ENCODE results near the gene NREP. TPM values are rescaled to one million over a fixed set of nuclear protein-coding genes. Genes with fewer than 3 reads are reported as not detected.

Gene NREP
- total RNA-seq, 1 donor from 2014 or later, result 6.1 TPM

GRCh38 chr5:111697881-111698757, 58.9 kb downstream of the NREP start:
- Histone ChIP-seq H3K27ac (no peak overlapping the region), H3K27me3 (no peaks in the 10 kb centered on the region), H3K36me3 (no peaks in the 10 kb centered on the region), H3K9me3 (no peaks in the 10 kb centered on the region), H3K4me3 (no peak overlapping the region), H3K4me1 (peaks cover 18% of the 10 kb centered on the region)
- no peak for TF ChIP-seq POLR2A (IDR thresholded peaks at IDR 0.05)
- TF ChIP-seq CTCF (IDR thresholded peaks at IDR 0.05), result no peak
- TF ChIP-seq POLR2AphosphoS5 (IDR thresholded peaks at IDR 0.05; ENCODE audit: insufficient read depth in 1 of 2, low read depth in 1 of 2), result no peak
- intact Hi-C loops (cut with DNase I), result no loop called here
- no peak for DNase-seq (ENCODE audit: extremely low spot score in 2 of 2)

- peaks cover 18% of the 10 kb centered on the region for H3K4me1 ChIP-seq
- intact Hi-C loops (cut with DNase I), result no loop called here
Observed at GRCh38 chr5:111697215-111697614, 59.8 kb downstream of the NREP start.

GRCh38 chr5:111695991-111696390, 61.0 kb downstream of the NREP start:
- intact Hi-C loops (cut with DNase I), result no loop called here
- Histone ChIP-seq H3K27me3 (no peaks in the 10 kb centered on the region), H3K4me3 (no peak overlapping the region), H3K36me3 (no peaks in the 10 kb centered on the region), H3K9me3 (no peaks in the 10 kb centered on the region), H3K4me1 (peaks cover 18% of the 10 kb centered on the region), H3K27ac (no peak overlapping the region)
- TF ChIP-seq POLR2AphosphoS5 (IDR thresholded peaks at IDR 0.05; ENCODE audit: insufficient read depth in 1 of 2, low read depth in 1 of 2), result no peak
- no peak for TF ChIP-seq POLR2A (IDR thresholded peaks at IDR 0.05)
- no peak for TF ChIP-seq CTCF (IDR thresholded peaks at IDR 0.05)
- DNase-seq (ENCODE audit: extremely low spot score in 2 of 2), result no peak

More at GRCh38 chr5:111697215-111697614, 59.8 kb downstream of the NREP start:
- no peak overlapping the region for H3K27ac ChIP-seq
- no peak overlapping the region for H3K4me3 ChIP-seq
- no peaks in the 10 kb centered on the region for H3K27me3 ChIP-seq
- no peak for DNase-seq (ENCODE audit: extremely low spot score in 2 of 2)
- no peaks in the 10 kb centered on the region for H3K36me3 ChIP-seq
- no peak for TF ChIP-seq POLR2A (IDR thresholded peaks at IDR 0.05)
- no peak for TF ChIP-seq CTCF (IDR thresholded peaks at IDR 0.05)
- TF ChIP-seq POLR2AphosphoS5 (IDR thresholded peaks at IDR 0.05; ENCODE audit: insufficient read depth in 1 of 2, low read depth in 1 of 2), result no peak
- H3K9me3 ChIP-seq, result no peaks in the 10 kb centered on the region

GRCh38 chr5:111694133-111694532, 62.9 kb downstream of the NREP start:
- no peak for DNase-seq (ENCODE audit: extremely low spot score in 2 of 2)
- TF ChIP-seq POLR2AphosphoS5 (IDR thresholded peaks at IDR 0.05; ENCODE audit: insufficient read depth in 1 of 2, low read depth in 1 of 2), result peak in 1 of 2 donors; percentile 66
- no peak for TF ChIP-seq CTCF (IDR thresholded peaks at IDR 0.05)
- Histone ChIP-seq H3K27me3 (no peaks in the 10 kb centered on the region), H3K4me1 (peaks cover 18% of the 10 kb centered on the region), H3K9me3 (no peaks in the 10 kb centered on the region), H3K27ac (no peak overlapping the region), H3K36me3 (no peaks in the 10 kb centered on the region), H3K4me3 (no peak overlapping the region)
- intact Hi-C loops (cut with DNase I), result no loop called here

- TF ChIP-seq POLR2AphosphoS5 (IDR thresholded peaks at IDR 0.05; ENCODE audit: insufficient read depth in 1 of 2, low read depth in 1 of 2) (no peak), POLR2A (IDR thresholded peaks at IDR 0.05) (no peak), CTCF (IDR thresholded peaks at IDR 0.05) (no peak)
- Histone ChIP-seq H3K27me3 (no peaks in the 10 kb centered on the region), H3K27ac (peak overlapping the region; percentile 40), H3K36me3 (no peaks in the 10 kb centered on the region), H3K4me1 (peaks cover 7% of the 10 kb centered on the region), H3K4me3 (no peak overlapping the region), H3K9me3 (no peaks in the 10 kb centered on the region)
- DNase-seq (ENCODE audit: extremely low spot score in 2 of 2), result no peak
- intact Hi-C loops (cut with DNase I), result no loop called here
Observed at GRCh38 chr5:111691914-111692313, 65.1 kb downstream of the NREP start.
